ENCODE measurements around the gene FOXJ1.

The FOXJ1 gene

DNA sequence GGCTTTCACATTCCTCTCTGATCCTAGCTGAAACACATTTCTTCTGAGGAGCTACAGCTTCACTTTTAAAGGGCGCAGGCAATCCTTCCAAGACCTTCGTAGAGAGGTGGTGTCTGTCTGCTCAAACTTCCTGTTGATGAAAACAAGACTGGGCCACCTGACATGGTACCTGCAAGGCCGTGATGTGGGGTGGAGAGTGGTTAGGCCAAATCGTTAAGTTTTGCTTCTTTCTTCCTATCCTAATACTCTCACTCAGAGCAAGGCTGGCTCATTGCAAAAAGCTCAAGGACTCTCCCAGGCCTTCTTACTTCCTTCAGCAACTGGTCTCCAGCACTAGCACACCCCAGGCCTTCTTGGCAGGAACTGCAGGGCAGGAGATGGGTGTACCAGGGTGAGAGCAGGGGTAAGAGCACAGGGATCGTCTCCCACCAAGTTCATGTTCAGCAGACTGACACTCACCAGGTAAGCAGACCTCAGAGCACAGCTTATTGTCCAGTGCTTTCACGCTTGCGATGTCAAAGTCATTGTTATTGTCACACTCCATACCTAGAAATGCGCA is 10.9 kb upstream of the FOXJ1 start:
- Histone ChIP-seq H3K79me2 (ENCODE audit: low read length) (no peaks in the 10 kb centered on the region), H3K27ac (ENCODE audit: low read length) (no peak overlapping the region), H3K9me3 (ENCODE audit: insufficient read depth, low read length) (no peaks in the 10 kb centered on the region), H2AFZ (ENCODE audit: low read depth, low read length) (no peak overlapping the region), H3K9ac (ENCODE audit: low read length) (no peak overlapping the region), H3K4me1 (ENCODE audit: low read length) (peaks cover 11% of the 10 kb centered on the region), H3K27me3 (ENCODE audit: low read depth, low read length) (peaks cover 7% of the 10 kb centered on the region; the same call in 1 of the 2 replicates), H3K36me3 (replicated peaks; ENCODE audit: low read depth, low read length) (no peaks in the 10 kb centered on the region), H4K20me1 (ENCODE audit: insufficient read depth, low read length) (no peaks in the 10 kb centered on the region), H3K4me3 (ENCODE audit: low read length) (no peak overlapping the region), H3K4me2 (ENCODE audit: low read length) (no peak overlapping the region)
- TF ChIP-seq EZH2phosphoT487 (IDR thresholded peaks at IDR 0.05; ENCODE audit: low read depth): no peak
- TF ChIP-seq, protein P1, sequence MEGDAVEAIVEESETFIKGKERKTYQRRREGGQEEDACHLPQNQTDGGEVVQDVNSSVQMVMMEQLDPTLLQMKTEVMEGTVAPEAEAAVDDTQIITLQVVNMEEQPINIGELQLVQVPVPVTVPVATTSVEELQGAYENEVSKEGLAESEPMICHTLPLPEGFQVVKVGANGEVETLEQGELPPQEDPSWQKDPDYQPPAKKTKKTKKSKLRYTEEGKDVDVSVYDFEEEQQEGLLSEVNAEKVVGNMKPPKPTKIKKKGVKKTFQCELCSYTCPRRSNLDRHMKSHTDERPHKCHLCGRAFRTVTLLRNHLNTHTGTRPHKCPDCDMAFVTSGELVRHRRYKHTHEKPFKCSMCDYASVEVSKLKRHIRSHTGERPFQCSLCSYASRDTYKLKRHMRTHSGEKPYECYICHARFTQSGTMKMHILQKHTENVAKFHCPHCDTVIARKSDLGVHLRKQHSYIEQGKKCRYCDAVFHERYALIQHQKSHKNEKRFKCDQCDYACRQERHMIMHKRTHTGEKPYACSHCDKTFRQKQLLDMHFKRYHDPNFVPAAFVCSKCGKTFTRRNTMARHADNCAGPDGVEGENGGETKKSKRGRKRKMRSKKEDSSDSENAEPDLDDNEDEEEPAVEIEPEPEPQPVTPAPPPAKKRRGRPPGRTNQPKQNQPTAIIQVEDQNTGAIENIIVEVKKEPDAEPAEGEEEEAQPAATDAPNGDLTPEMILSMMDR (IDR thresholded peaks at IDR 0.05; ENCODE audit: low read depth, low read length): no peak

DNA sequence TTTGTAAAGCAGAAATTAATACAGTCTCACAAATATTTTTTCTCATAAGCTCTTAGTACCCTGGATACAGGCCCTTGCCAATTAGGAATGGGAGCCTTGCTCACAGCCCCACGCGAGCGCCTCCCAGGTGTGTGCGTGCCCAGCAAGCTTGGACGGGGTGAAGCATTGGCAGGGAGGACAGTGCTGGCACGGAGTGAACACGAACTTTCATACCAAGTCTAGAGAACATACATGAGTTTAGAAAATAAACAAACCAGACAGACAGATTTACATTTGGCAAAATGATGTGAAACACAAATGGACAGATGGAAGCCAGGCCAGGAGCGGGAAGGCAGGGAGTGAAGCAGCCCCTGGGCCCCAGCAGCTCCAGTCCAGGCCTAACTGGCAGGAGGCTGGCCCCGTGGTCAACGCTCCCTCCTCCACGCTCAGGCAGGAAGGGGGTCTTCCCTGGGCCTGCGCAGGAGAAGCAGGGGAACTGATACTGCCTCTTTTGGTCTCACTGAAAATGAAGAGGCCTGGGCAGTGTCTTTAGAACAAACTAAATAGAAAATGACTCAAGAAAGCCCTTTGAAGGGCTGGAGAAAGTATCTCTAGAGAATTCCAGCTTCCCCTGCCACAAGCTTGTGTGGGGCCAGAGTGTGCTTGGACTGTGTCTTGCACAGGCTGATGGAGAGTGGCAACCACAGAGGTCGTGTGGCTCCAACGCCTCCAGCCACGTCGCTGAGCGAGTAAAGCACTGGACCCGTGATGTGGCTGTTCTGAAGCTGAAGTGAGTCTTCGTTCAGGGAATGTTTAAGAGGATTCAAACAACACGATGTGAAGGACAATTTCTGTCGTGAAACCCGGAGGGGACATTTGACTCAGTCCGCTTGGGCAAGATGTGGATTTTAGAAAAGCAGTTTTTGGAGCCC is 9.9 kb upstream of the FOXJ1 start:
- Histone ChIP-seq H3K79me2 (ENCODE audit: low read length) (no peaks in the 10 kb centered on the region), H3K4me2 (ENCODE audit: low read length) (peak overlapping the region; percentile 37), H2AFZ (ENCODE audit: low read depth, low read length) (peak overlapping the region; percentile 52; the same call in 1 of the 2 replicates), H3K27me3 (ENCODE audit: low read depth, low read length) (peaks cover 5% of the 10 kb centered on the region; the same call in 1 of the 2 replicates), H3K9me3 (ENCODE audit: insufficient read depth, low read length) (no peaks in the 10 kb centered on the region), H4K20me1 (ENCODE audit: insufficient read depth, low read length) (no peaks in the 10 kb centered on the region), H3K27ac (ENCODE audit: low read length) (no peak overlapping the region; the same call in 1 of the 2 replicates), H3K9ac (ENCODE audit: low read length) (peak overlapping the region; percentile 24; the same call in 1 of the 2 replicates), H3K36me3 (replicated peaks; ENCODE audit: low read depth, low read length) (no peaks in the 10 kb centered on the region), H3K4me3 (ENCODE audit: low read length) (no peak overlapping the region), H3K4me1 (ENCODE audit: low read length) (peaks cover 14% of the 10 kb centered on the region)
- TF ChIP-seq, protein P1 (IDR thresholded peaks at IDR 0.05; ENCODE audit: low read depth, low read length): no peak
- TF ChIP-seq EZH2phosphoT487 (IDR thresholded peaks at IDR 0.05; ENCODE audit: low read depth): no peak

DNA sequence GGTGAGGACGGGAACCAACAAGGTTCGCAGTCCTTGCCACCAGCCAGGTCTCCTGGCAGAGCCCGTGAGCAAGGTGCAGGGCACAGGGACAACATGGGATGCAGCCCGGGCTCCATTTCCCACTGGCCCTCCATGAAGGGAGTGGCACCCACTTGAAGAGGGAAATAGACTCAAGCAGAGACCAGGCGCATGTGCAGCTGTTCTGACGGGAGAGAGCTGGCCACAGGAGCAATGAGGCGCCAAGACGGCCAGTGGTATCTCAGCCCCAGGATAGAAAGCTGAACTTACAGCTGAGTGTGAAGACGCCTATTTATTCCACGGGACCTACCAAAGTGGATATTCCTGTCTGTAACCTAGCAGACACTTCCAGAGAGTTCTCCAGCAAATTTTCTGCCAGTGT is 8.2 kb upstream of the FOXJ1 start:
- no peaks in the 10 kb centered on the region for H3K27me3 ChIP-seq (ENCODE audit: low read depth, low read length)
- H3K27ac ChIP-seq (ENCODE audit: low read length): no peak overlapping the region
- H3K9me3 ChIP-seq (ENCODE audit: insufficient read depth, low read length): no peaks in the 10 kb centered on the region
- no peak overlapping the region for H3K9ac ChIP-seq (ENCODE audit: low read length)
- no peaks in the 10 kb centered on the region for H3K36me3 ChIP-seq (replicated peaks; ENCODE audit: low read depth, low read length)
- peaks cover 27% of the 10 kb centered on the region for H3K4me1 ChIP-seq (ENCODE audit: low read length)
- H2AFZ ChIP-seq (ENCODE audit: low read depth, low read length): no peak overlapping the region
- H4K20me1 ChIP-seq (ENCODE audit: insufficient read depth, low read length): no peaks in the 10 kb centered on the region
- H3K4me3 ChIP-seq (ENCODE audit: low read length): no peak overlapping the region
- H3K4me2 ChIP-seq (ENCODE audit: low read length): no peak overlapping the region
- TF ChIP-seq, protein P1 (IDR thresholded peaks at IDR 0.05; ENCODE audit: low read depth, low read length): no peak
- no peak for TF ChIP-seq EZH2phosphoT487 (IDR thresholded peaks at IDR 0.05; ENCODE audit: low read depth)
- H3K79me2 ChIP-seq (ENCODE audit: low read length): no peaks in the 10 kb centered on the region

DNA sequence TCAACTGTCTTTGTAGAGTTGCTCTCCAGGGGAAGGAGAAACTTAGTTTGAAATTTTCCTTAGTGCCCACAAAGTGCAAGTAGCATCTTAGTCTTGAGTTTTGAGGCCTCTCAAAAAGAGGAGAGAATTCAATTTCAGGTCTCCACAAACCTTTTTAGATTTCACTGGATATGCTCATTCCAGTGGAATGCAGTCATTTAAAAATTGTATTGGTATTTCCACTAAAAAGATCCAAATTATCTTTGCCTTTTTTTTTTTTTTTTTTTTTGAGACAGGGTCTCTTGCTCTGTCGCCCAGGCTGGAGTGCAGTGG is 6.9 kb upstream of the FOXJ1 start:
- Histone ChIP-seq H3K4me3 (ENCODE audit: low read length) (no peak overlapping the region), H3K4me1 (ENCODE audit: low read length) (peaks cover 35% of the 10 kb centered on the region), H3K4me2 (ENCODE audit: low read length) (no peak overlapping the region), H3K27me3 (ENCODE audit: low read depth, low read length) (no peaks in the 10 kb centered on the region), H3K36me3 (replicated peaks; ENCODE audit: low read depth, low read length) (no peaks in the 10 kb centered on the region), H2AFZ (ENCODE audit: low read depth, low read length) (no peak overlapping the region), H3K9ac (ENCODE audit: low read length) (no peak overlapping the region), H3K27ac (ENCODE audit: low read length) (no peak overlapping the region), H4K20me1 (ENCODE audit: insufficient read depth, low read length) (no peaks in the 10 kb centered on the region), H3K79me2 (ENCODE audit: low read length) (no peaks in the 10 kb centered on the region), H3K9me3 (ENCODE audit: insufficient read depth, low read length) (no peaks in the 10 kb centered on the region)
- TF ChIP-seq, protein P1 (IDR thresholded peaks at IDR 0.05; ENCODE audit: low read depth, low read length): no peak
- TF ChIP-seq EZH2phosphoT487 (IDR thresholded peaks at IDR 0.05; ENCODE audit: low read depth): no peak
